Spleen (tissue), 11 donors: ENCODE measurements around the gene CST7. TPM values are rescaled to one million over a fixed set of nuclear protein-coding genes. Genes with fewer than 3 reads are reported as not detected.

Source experiments
- DNase-seq: peaks from one replicate; pipeline ENCODE4 v3.0.0-alpha.2; 2020
- H3K27ac ChIP-seq, 8 donors: fragments of 200-600 bp; sonication (generic) in 7 of 8; 1 replicate in 4 of 8; 2 replicates in 4 of 8; pipeline versions ENCODE4 v1.5.0 to v1.8.0; 2016 to 2021; ENCODE audit warnings: inconsistent platforms in 4 of 8, mild to moderate bottlenecking in 4 of 8, moderate library complexity in 1 of 8
- H3K27me3 ChIP-seq, 7 donors: fragments of 200-600 bp; sonication (generic) in 6 of 7; replicated peaks in 1 of 7; 1 replicate in 4 of 7; 2 replicates in 3 of 7; pipeline versions ENCODE4 v1.5.0 to v1.8.0; 2016 to 2021; ENCODE audit warnings: inconsistent platforms in 3 of 7, mild to moderate bottlenecking in 1 of 7
- H3K36me3 ChIP-seq, 6 donors: fragments of 200-600 bp; sonication (generic) in 5 of 6; 1 replicate in 4 of 6; 2 replicates in 2 of 6; pipeline versions ENCODE4 v1.5.0 to v1.8.0; 2016 to 2021; ENCODE audit warnings: inconsistent platforms in 2 of 6
- H3K4me1 ChIP-seq, 6 donors: fragments of 200-600 bp; sonication (generic) in 5 of 6; 1 replicate in 3 of 6; 2 replicates in 3 of 6; pipeline versions ENCODE4 v1.5.0 to v1.8.0; 2016 to 2021; ENCODE audit warnings: inconsistent platforms in 3 of 6
- H3K4me3 ChIP-seq, 8 donors: fragments of 200-600 bp; sonication (generic) in 7 of 8; 1 replicate in 4 of 8; 2 replicates in 4 of 8; pipeline versions ENCODE4 v1.5.0 to v1.8.0; 2016 to 2021; ENCODE audit warnings: inconsistent platforms in 4 of 8, mild to moderate bottlenecking in 4 of 8, moderate library complexity in 2 of 8
- H3K9me3 ChIP-seq, 8 donors: fragments of 200-600 bp; sonication (generic) in 7 of 8; 1 replicate in 4 of 8; 2 replicates in 4 of 8; pipeline versions ENCODE4 v1.5.0 to v1.8.0; 2016 to 2021; ENCODE audit warnings: inconsistent platforms in 4 of 8
- CTCF ChIP-seq, 11 experiments: fragments of 200-600 bp in 7 of 11; fragments of 450-650 bp in 4 of 11; sonication (generic) in 4 of 11; IDR thresholded peaks in 8 of 11; conservative IDR thresholded peaks in 3 of 11; 1 replicate in 7 of 11; 2 replicates in 4 of 11; pipeline versions ENCODE4 v1.4.0 to v1.8.0; 2016 to 2021; ENCODE audit warnings: antibody characterized with exemption in 11 of 11, inconsistent platforms in 4 of 11, mild to moderate bottlenecking in 1 of 11
- POLR2A ChIP-seq, 3 donors: fragments of 450-650 bp; IDR thresholded peaks; one replicate each; pipeline ENCODE4 v1.5.1; 2017; ENCODE audit warnings: antibody characterized with exemption in 3 of 3, mild to moderate bottlenecking in 1 of 3
- POLR2AphosphoS5 ChIP-seq, 3 donors: sonication (generic); formaldehyde crosslinking; IDR thresholded peaks; one replicate each; pipeline ENCODE4 v1.5.1; 2017; ENCODE audit warnings: antibody characterized with exemption in 3 of 3
- WGBS, 5 donors: extraction: QIAGEN DNeasy Blood & Tissue Kit in 3 of 5; methylation state at CpG; one replicate each; pipeline versions ENCODE4 v1.1.5 to v1.1.7; 2013 to 2018; 5-methylcytosine and 5-hydroxymethylcytosine counted together
- intact Hi-C: fragments of 100-400 bp; cut with DNase I; formaldehyde crosslinking; loops from one replicate; pipeline ENCODE4 v1.15.0; 2023; ENCODE audit warnings: low total_unique reads
- polyA plus RNA-seq, 3 donors: library from polyadenylated mRNA; stranded (reverse); fragments of 200-250 nt; gene quantifications; one replicate each; pipeline ENCODE4 v1.2.1, GENCODE V29; 2013
- total RNA-seq, 7 donors: library from RNA; depleted of rRNA in 3 of 7; stranded (reverse); fragments of >200 nt in 3 of 7; fragmentation: NEBNext Ultra II Directional in 4 of 7; extraction: Animal tissue kit (Norgen Biotek cat#: 25700) in 4 of 7; gene quantifications; one replicate each; pipeline versions ENCODE4 v1.1.0 to v1.2.1, GENCODE V29; 2016 to 2021
- donor health status: healthy with polysubstance abuse.
- donor health status: DM: no; HTN: no; CAD: no; lungs with moderate emphysema.
- donor health status: DM: no; HTN: no; CAD: no.
- donor health status: Bipolar disorder and iron deficiency.
- donor health status: healthy.
- donor health status: DM: no; HTN: no; CAD: no.
- donor health status: DM: yes; HTN: yes; CAD: no.

CST7 gene
- total and polyA plus RNA-seq, 10 donors, result 23.1 to 298 (median 63.8) TPM

- no peaks in the 10 kb centered on the region for H3K27me3 ChIP-seq
- no peaks in the 10 kb centered on the region for H3K4me1 ChIP-seq
- no peaks in the 10 kb centered on the region for H3K9me3 ChIP-seq
- H3K27ac ChIP-seq, result no peak overlapping the region
- intact Hi-C loops, result loop anchor here (10.0 kb wide), 1 partner anchor 172 kb away; no protein-coding TSS in a partner anchor
- WGBS, 5 donors, result 77 to 97% (median 92%) methylated on average over 1 of the region's 1 CpG
- peaks cover 0 to 57% (median 30%) of the 10 kb centered on the region in 6 donors for H3K36me3 ChIP-seq
- H3K4me3 ChIP-seq, result no peak overlapping the region
- DNase-seq, result no peak
- TF ChIP-seq POLR2AphosphoS5 (IDR thresholded peaks at IDR 0.05) (no peak), CTCF (IDR thresholded peaks at IDR 0.05 in 8 of 11, conservative IDR thresholded peaks at IDR 0.05 in 3 of 11) (no peak), POLR2A (IDR thresholded peaks at IDR 0.05) (no peak)
Observed at GRCh38 chr20:25003002-25003401, 53.9 kb downstream of the CST7 start.

GRCh38 chr20:25005220-25005619 lies 56.2 kb downstream of the CST7 start:
- WGBS, 5 donors, result 80 to 94% (median 93%) methylated on average over 2 of the region's 2 CpGs
- Histone ChIP-seq H3K4me3 (no peak overlapping the region), H3K27ac (no peak overlapping the region), H3K9me3 (no peaks in the 10 kb centered on the region), H3K4me1 (no peaks in the 10 kb centered on the region), H3K27me3 (no peaks in the 10 kb centered on the region), H3K36me3 (peaks cover 0 to 79% (median 52%) of the 10 kb centered on the region in 6 donors)
- no peak for DNase-seq
- intact Hi-C loops, result loop anchor here (10.0 kb wide), 1 partner anchor 170 kb away; no protein-coding TSS in a partner anchor
- TF ChIP-seq CTCF (IDR thresholded peaks at IDR 0.05 in 8 of 11, conservative IDR thresholded peaks at IDR 0.05 in 3 of 11), result no peak
- no peak for TF ChIP-seq POLR2A (IDR thresholded peaks at IDR 0.05)
- TF ChIP-seq POLR2AphosphoS5 (IDR thresholded peaks at IDR 0.05), result no peak

GRCh38 chr20:25005661-25006060 lies 56.6 kb downstream of the CST7 start:
- H3K9me3 ChIP-seq, result no peaks in the 10 kb centered on the region
- no peak for TF ChIP-seq POLR2A (IDR thresholded peaks at IDR 0.05)
- no peak for TF ChIP-seq CTCF (IDR thresholded peaks at IDR 0.05 in 8 of 11, conservative IDR thresholded peaks at IDR 0.05 in 3 of 11)
- no peak for TF ChIP-seq POLR2AphosphoS5 (IDR thresholded peaks at IDR 0.05)
- no peaks in the 10 kb centered on the region for H3K27me3 ChIP-seq
- H3K4me3 ChIP-seq, result no peak overlapping the region
- H3K4me1 ChIP-seq, result no peaks in the 10 kb centered on the region
- peaks cover 0 to 83% (median 57%) of the 10 kb centered on the region in 6 donors for H3K36me3 ChIP-seq
- intact Hi-C loops, result loop anchor here (10.0 kb wide), 1 partner anchor 169 kb away; no protein-coding TSS in a partner anchor
- DNase-seq, result peak; percentile 54
- 70 to 91% (median 89%) methylated on average over 3 to 8 of the region's 8 CpGs for WGBS, 5 donors
- H3K27ac ChIP-seq, result no peak overlapping the region

- no peak overlapping the region for H3K27ac ChIP-seq
- peaks cover 0 to 93% (median 61%) of the 10 kb centered on the region in 6 donors for H3K36me3 ChIP-seq
Observed at GRCh38 chr20:25006431-25007167, 57.5 kb downstream of the CST7 start.

More at GRCh38 chr20:25006431-25007167, 57.5 kb downstream of the CST7 start:
- WGBS, 5 donors, result 86 to 92% (median 90%) methylated on average over 12 of the region's 12 CpGs
- Histone ChIP-seq H3K4me3 (no peak overlapping the region), H3K9me3 (no peaks in the 10 kb centered on the region), H3K27me3 (no peaks in the 10 kb centered on the region), H3K4me1 (no peaks in the 10 kb centered on the region)
- TF ChIP-seq CTCF (IDR thresholded peaks at IDR 0.05 in 8 of 11, conservative IDR thresholded peaks at IDR 0.05 in 3 of 11), result no peak
- no peak for TF ChIP-seq POLR2A (IDR thresholded peaks at IDR 0.05)
- TF ChIP-seq POLR2AphosphoS5 (IDR thresholded peaks at IDR 0.05), result no peak
- intact Hi-C loops, result loop anchor here (10.0 kb wide), 1 partner anchor 168 kb away; no protein-coding TSS in a partner anchor
- DNase-seq, result peak; percentile 44
